ENCODE measurements around the gene MAN1C1. TPM values are rescaled to one million over a fixed set of nuclear protein-coding genes. Genes with fewer than 3 reads are reported as not detected.
"Not testable (repeated sequence)": the region's sequence is repeated elsewhere in the genome, so short reads cannot be mapped to it uniquely, and the experiment has no call there.

The MAN1C1 gene
- total and polyA plus RNA-seq, 2 donors from 2014 or later, result 31.7 to 65.5 TPM

DNA sequence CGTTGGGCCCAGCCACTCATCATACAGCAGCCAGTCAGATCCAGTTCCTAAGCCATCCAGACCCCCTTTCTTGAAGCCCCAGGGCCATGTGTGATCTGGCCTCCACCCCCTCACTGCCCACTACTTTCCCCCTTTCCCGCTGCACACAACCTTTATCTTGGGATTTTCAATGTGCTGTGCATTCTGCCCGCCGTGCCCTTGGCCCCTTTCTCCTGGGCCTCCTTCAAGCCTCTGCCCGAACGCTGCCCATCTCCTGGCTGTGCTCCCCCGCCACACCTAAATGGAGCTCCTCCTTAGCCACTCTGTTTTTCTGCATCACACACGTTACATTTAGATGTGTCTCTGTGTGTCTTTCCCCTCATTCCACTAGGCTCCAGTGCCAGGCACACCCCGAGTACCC is 116.7 kb downstream of the MAN1C1 start:
- TF ChIP-seq, protein P1, sequence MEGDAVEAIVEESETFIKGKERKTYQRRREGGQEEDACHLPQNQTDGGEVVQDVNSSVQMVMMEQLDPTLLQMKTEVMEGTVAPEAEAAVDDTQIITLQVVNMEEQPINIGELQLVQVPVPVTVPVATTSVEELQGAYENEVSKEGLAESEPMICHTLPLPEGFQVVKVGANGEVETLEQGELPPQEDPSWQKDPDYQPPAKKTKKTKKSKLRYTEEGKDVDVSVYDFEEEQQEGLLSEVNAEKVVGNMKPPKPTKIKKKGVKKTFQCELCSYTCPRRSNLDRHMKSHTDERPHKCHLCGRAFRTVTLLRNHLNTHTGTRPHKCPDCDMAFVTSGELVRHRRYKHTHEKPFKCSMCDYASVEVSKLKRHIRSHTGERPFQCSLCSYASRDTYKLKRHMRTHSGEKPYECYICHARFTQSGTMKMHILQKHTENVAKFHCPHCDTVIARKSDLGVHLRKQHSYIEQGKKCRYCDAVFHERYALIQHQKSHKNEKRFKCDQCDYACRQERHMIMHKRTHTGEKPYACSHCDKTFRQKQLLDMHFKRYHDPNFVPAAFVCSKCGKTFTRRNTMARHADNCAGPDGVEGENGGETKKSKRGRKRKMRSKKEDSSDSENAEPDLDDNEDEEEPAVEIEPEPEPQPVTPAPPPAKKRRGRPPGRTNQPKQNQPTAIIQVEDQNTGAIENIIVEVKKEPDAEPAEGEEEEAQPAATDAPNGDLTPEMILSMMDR (IDR thresholded peaks at IDR 0.05; ENCODE audit: borderline replicate concordance, extremely low read depth, insufficient read depth), result no peak
- Histone ChIP-seq H3K9ac (ENCODE audit: low read length in 3 of 3) (no peak overlapping the region), H3K9me3 (ENCODE audit: control insufficient read depth in 2 of 3, insufficient read depth in 1 of 3, low read length in 3 of 3) (no peaks in the 10 kb centered on the region), H3K27me3 (ENCODE audit: control insufficient read depth, insufficient read depth, low read length) (no peaks in the 10 kb centered on the region), H3K4me3 (ENCODE audit: low read length in 3 of 3) (no peak overlapping the region), H3K36me3 (ENCODE audit: control insufficient read depth in 2 of 3, insufficient read depth in 3 of 3, low read length in 3 of 3) (no peaks in the 10 kb centered on the region), H3K4me1 (ENCODE audit: control insufficient read depth in 2 of 3, insufficient read depth in 2 of 3, low read depth in 1 of 3, low read length in 3 of 3) (peaks cover under 1 to 63% (median 59%) of the 10 kb centered on the region in 3 donors), H3K27ac (ENCODE audit: low read depth in 2 of 2, low read length in 2 of 2) (no peak overlapping the region)
- no peak for FAIRE-seq
- DNase-seq, result no peak
- intact Hi-C loops (cut with DNase I), result no loop called here

DNA sequence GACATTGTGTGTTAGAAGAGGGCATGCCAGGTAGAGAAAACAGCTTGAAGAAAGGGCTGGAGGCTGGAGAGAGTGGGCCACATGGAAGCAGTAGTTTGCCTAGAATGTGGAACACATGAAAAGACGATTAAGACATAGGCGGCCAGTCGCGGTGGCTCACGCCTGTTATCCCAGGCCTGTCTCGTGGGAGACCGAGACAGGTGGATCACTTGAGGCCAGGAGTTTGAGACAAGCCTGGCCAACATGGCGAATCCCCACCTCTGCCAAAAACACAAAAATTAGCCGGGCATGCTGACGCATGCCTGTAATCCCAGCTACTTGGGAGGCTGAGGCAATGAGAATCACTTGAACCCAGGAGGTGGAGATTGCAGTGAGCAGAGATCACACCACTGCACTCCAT is 118.4 kb downstream of the MAN1C1 start:
- H3K36me3 ChIP-seq (ENCODE audit: control insufficient read depth in 2 of 3, insufficient read depth in 3 of 3, low read length in 3 of 3); H3K4me3 ChIP-seq (ENCODE audit: low read length in 3 of 3); DNase-seq; intact Hi-C loops (cut with DNase I); H3K9ac ChIP-seq (ENCODE audit: low read length in 3 of 3); H3K27me3 ChIP-seq (ENCODE audit: control insufficient read depth, insufficient read depth, low read length); H3K27ac ChIP-seq (ENCODE audit: low read depth in 2 of 2, low read length in 2 of 2); FAIRE-seq; H3K9me3 ChIP-seq (ENCODE audit: control insufficient read depth in 2 of 3, insufficient read depth in 1 of 3, low read length in 3 of 3): not testable (repeated sequence)
- H3K4me1 ChIP-seq (ENCODE audit: control insufficient read depth in 2 of 3, insufficient read depth in 2 of 3, low read depth in 1 of 3, low read length in 3 of 3), result peaks cover 0 to 50% (median 43%) of the 10 kb centered on the region in 3 donors

DNA sequence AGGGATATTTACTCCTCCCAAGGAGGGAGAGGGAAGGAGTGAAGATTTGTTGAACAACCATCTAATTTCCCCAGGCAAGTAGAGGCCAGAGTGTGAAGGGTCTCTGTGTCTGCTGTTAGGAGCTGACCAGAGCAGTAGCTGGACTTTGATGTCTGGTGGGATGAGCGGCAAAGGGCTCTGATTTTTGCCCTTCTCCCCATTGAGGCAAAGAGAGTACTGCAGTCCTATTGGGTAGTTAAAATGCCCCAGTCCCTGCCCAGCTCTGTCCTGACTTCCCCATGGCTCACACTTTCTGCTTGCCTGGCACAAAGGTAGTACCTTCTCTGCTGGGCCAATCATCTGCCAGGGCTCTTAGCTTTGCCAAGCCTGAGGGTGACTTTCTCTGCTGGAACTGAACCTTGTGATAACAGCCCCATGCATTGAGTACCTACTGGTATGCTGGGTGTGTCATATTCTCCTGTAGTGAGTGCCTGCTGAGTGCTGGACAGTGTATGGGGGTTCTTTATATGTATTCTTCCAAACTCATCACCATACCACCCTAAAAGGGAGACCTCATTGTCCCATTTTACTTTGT is 119.5 kb downstream of the MAN1C1 start:
- Histone ChIP-seq H3K27me3 (ENCODE audit: control insufficient read depth, insufficient read depth, low read length) (no peaks in the 10 kb centered on the region), H3K4me3 (ENCODE audit: low read length in 3 of 3) (no peak overlapping the region), H3K36me3 (ENCODE audit: control insufficient read depth in 2 of 3, insufficient read depth in 3 of 3, low read length in 3 of 3) (no peaks in the 10 kb centered on the region), H3K9ac (ENCODE audit: low read length in 3 of 3) (no peak overlapping the region), H3K9me3 (ENCODE audit: control insufficient read depth in 2 of 3, insufficient read depth in 1 of 3, low read length in 3 of 3) (no peaks in the 10 kb centered on the region), H3K4me1 (ENCODE audit: control insufficient read depth in 2 of 3, insufficient read depth in 2 of 3, low read depth in 1 of 3, low read length in 3 of 3) (peaks cover 0 to 43% (median 35%) of the 10 kb centered on the region in 3 donors), H3K27ac (ENCODE audit: low read depth in 2 of 2, low read length in 2 of 2) (peak overlapping the region; percentile 52 to 74)
- DNase-seq, result no peak
- TF ChIP-seq, protein P1 (IDR thresholded peaks at IDR 0.05; ENCODE audit: borderline replicate concordance, extremely low read depth, insufficient read depth), result no peak
- intact Hi-C loops (cut with DNase I), result no loop called here
- FAIRE-seq, result no peak

DNA sequence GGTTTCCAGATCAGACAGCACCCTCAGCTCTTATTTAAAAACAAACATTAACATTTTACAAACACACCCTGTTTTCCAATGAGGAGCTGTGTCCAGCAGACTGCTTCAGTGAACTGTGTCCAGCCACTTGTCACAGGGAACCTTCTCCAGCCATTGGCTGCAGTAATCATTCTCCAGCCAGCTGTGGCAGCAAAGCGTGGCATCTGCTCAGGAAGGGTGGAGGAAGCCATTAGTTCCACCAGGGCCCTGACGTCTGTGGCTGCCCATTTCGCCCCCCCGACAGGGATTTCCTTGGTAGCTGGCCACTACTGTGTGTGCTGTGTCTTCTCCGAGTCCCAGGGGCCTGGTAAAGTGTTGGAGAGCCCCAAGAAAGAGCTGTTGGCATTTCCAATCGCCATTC is 120.5 kb downstream of the MAN1C1 start:
- DNase-seq, result peak; percentile 86 to 95 (median 93)
- Histone ChIP-seq H3K4me1 (ENCODE audit: control insufficient read depth in 2 of 3, insufficient read depth in 2 of 3, low read depth in 1 of 3, low read length in 3 of 3) (peaks cover 0 to 46% (median 35%) of the 10 kb centered on the region in 3 donors), H3K27ac (ENCODE audit: low read depth in 2 of 2, low read length in 2 of 2) (peak overlapping the region; percentile 52 to 74), H3K9ac (ENCODE audit: low read length in 3 of 3) (no peak overlapping the region), H3K27me3 (ENCODE audit: control insufficient read depth, insufficient read depth, low read length) (no peaks in the 10 kb centered on the region), H3K4me3 (ENCODE audit: low read length in 3 of 3) (no peak overlapping the region), H3K36me3 (ENCODE audit: control insufficient read depth in 2 of 3, insufficient read depth in 3 of 3, low read length in 3 of 3) (no peaks in the 10 kb centered on the region), H3K9me3 (ENCODE audit: control insufficient read depth in 2 of 3, insufficient read depth in 1 of 3, low read length in 3 of 3) (no peaks in the 10 kb centered on the region)
- peak; percentile 15 for FAIRE-seq
- TF ChIP-seq, protein P1 (IDR thresholded peaks at IDR 0.05; ENCODE audit: borderline replicate concordance, extremely low read depth, insufficient read depth), result no peak
- intact Hi-C loops (cut with DNase I), result no loop called here

Measured in kidney (tissue), 14 donors.